Putamen (tissue), 1 donor: ENCODE measurements around the gene COPS8.

Experiments used
- DNase-seq: peaks from one replicate; pipeline ENCODE4 v3.0.0-alpha.2; 2016; ENCODE audit warnings: low spot score

The COPS8 gene

DNA sequence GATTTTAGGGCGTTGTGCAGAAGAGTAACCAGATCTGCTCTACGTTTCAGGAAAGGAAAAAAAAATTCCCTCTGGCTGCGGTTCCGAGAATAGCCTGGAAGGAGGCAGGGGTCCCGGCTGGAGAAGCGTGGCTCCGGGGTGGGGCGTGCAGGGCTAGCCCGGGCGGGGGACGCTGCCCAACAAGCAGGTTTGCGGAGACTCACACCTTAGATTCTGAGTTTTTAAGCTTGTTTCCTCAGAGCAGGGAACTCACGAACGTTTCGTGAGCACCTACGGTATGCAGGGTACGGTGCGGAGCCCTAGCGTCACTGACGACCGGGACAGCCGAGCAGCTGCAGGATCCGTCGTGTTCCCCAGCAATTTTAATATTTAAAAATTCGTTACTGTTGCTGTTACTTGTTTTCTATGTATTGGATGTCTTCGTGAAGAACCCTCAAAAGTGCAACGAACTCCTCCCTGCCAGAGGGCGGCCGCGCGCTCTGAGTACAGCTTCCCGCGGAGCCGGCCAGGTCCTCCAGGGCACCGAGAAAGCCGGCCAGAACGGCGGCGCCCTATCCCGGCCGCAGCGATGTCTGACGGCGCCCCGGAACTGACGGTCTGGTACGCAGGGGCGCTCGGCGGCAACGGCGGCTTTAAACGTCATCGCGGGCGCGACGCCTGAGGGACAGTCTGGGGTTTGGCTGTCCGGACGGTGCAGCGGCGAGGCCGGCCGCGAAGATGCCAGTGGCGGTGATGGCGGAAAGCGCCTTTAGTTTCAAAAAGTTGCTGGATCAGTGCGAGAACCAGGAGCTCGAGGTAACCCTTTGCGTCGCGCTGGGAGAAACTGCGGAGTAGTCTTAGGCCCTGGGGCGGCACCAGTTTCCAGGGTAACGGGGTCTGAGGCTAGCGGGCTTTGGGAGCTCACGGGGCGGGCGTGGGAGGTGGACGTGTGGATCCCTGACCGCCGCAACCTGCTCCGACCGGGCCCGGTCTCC is at the start of gene COPS8:
COPS8 (plus strand) TSS at position 642 of the 974 bp plus-strand sequence; CDS start at position 718, 76 bp downstream.
- peak; percentile 93 for DNase-seq

GRCh38 chr2:237039301-237040031 is 46.2 kb upstream of the COPS8 start:
- no peak for DNase-seq

DNA sequence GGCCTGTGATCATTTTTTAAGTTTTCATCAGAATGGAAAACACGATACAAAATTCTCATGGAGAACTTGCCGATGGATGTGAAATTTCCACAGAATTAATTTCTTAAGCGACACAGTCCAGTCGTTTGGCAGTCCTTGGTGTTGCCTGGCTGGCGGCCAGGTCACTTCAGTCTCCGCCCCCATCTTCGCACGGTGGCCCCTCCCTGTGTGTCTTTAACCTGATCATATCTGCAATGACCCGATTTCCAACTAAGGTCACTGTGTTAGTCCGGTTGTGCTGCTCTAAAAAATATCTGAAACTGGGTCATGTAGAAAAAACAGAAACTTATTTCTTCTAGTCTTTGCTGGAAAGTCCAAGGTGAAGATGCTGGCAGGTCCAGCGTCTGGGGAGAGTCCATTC is 44.5 kb upstream of the COPS8 start:
- no peak for DNase-seq

- DNase-seq, result no peak
Observed at GRCh38 chr2:237042101-237042500, 43.6 kb upstream of the COPS8 start.

- no peak for DNase-seq
Observed at GRCh38 chr2:237043866-237044265, 41.8 kb upstream of the COPS8 start.

- DNase-seq, result no peak
Observed at GRCh38 chr2:237044281-237044680, 41.4 kb upstream of the COPS8 start.

DNA sequence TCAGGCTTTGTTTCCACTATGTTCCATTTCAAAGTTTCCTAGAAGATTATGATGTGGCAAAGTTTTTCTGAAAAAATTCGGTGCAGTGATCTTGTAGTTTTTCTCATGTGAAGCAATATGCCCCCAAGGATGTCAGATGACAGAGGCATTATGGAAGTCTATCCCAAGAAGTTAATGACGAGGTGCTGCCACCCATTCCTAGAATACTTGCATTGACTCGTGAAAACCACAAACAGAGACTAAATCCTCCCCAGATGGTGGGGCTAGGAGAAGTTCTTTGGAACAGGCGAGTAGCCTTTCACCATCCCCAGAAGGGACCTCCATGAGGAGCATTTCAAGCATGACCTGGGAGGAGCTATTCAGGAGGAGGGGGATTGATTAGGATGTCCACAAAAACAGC is 40.2 kb upstream of the COPS8 start:
- no peak for DNase-seq

DNA sequence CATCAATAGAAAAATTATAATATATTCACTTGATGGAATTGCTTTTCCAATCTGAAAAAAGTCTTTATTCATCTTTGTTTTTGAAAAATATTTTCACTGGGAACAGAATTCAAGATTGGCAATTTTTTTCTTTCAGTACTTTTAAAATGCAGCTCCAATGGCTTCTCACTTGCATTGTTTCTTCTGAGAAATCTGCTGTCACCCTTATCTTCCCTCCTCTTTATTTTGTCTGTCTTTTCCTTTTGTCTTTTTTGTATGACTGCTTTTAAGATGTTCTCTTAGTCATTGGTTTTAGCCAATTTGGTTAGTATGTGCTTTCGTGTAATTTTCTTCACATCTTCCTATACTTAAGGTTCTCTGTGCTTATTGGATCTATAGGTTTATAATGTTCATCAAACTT is 37.1 kb upstream of the COPS8 start:
- DNase-seq, result no peak

DNA sequence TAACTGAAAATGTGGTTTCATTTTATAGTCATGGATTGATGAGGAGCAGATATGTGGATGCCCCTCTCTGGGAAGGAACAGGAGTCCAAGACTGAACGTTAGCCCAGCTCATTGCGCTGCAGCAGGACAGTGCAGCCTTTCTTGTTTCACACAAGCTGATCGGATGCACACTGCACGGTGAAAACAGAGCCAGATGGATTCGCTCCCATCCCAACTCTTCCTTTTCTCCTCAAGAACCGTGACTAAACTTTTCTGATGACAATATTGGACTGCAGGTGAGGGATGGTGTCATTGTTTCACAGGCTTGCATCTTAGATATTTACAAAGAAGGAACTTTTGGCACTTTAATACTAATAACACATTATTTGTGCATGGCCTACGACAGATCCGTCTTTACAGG is 33.8 kb upstream of the COPS8 start:
- DNase-seq, result no peak

- no peak for DNase-seq
Observed at GRCh38 chr2:237053066-237053465, 32.6 kb upstream of the COPS8 start.

DNA sequence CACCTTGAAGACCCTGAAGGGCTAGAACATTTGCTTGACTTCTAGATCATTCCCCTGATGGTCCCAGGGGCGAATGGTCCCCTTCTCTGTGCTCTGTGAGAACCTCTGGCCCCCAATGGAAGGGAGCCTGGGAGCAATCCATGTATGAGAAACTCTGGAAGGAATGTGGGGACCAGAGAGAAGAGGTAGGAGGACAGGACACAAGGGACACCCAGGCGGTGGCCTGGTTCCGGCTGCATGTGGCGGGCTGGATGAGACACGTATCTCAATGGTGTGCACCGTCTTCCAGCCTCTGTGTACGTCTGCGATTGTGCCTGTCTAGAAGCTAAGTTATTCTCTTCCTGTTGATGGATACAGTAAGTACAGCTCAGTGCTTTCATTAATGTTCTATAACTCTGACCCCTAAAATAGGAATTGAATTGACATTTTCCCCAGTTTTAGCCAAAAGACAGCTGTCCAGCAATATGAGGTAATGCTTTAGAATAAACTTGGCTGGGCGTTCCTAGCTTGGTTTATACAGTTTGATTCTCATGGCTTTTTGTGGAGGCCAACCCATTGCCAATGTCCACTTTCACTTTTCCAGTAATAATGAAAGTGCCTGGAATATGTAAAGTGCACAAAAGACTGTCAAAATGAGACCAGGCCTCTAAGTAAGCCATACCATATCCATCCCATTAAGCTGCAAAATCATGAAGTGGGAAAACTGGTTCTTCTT is 30.1 kb upstream of the COPS8 start:
- DNase-seq, result no peak

GRCh38 chr2:237056287-237056875 is 29.3 kb upstream of the COPS8 start:
- DNase-seq, result no peak

GRCh38 chr2:237057107-237057506 is 28.6 kb upstream of the COPS8 start:
- DNase-seq, result no peak

DNA sequence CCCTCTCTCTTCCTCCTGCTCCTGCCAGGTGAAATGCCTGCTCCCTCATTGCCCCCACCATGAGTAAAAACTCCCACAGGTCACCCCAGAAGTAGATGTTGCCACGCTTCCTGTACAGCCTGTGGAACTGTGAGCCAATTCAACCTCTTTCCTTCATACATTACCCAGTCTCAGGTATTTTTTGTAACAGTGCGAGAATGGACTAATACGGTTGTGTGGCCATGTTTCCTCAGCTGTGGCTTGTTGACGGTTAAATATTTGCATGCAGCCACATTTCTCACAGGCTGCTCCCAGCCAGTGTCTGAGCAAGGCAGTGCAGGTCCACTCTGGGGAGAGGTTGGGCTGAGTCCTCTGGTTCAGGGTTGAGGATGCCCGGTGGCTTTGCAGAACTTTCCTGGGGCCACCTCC is 27.8 kb upstream of the COPS8 start:
- no peak for DNase-seq

- DNase-seq, result no peak
Observed at GRCh38 chr2:237058423-237058822, 27.3 kb upstream of the COPS8 start.

GRCh38 chr2:237059155-237059875 is 26.4 kb upstream of the COPS8 start:
- DNase-seq, result no peak

- peak; percentile 56 for DNase-seq
Observed at GRCh38 chr2:237060534-237061312, 25.0 kb upstream of the COPS8 start.

- DNase-seq, result no peak
Observed at GRCh38 chr2:237061356-237061755, 24.3 kb upstream of the COPS8 start.

- DNase-seq, result no peak
Observed at GRCh38 chr2:237062585-237062984, 23.1 kb upstream of the COPS8 start.
